Activated CD4-positive, alpha-beta T cell treated with anti-CD3 and anti-CD28 coated beads, Interleukin-2, Interleukin-6, amounts not matched to agents 100 ng/mL and 50 ng/mL, durations not matched to agents 16 hours and 8 hours (primary cell): ENCODE measurements around the gene WDFY1.

Experiments
- DNase-seq: peaks from one replicate; pipeline ENCODE4 v3.0.0-alpha.2; 2020

WDFY1 gene

GRCh38 chr2:223957092-223957851, 12.1 kb upstream of the WDFY1 start, which contains the start of gene MRPL44:
Gene MRPL44 (plus strand): TSS chr2:223957463. CDS start chr2:223957473, 10 bp downstream.
- peak; percentile 97 for DNase-seq

- peak; percentile 52 for DNase-seq
Observed at GRCh38 chr2:223956300-223956699, 11.2 kb upstream of the WDFY1 start.

DNA sequence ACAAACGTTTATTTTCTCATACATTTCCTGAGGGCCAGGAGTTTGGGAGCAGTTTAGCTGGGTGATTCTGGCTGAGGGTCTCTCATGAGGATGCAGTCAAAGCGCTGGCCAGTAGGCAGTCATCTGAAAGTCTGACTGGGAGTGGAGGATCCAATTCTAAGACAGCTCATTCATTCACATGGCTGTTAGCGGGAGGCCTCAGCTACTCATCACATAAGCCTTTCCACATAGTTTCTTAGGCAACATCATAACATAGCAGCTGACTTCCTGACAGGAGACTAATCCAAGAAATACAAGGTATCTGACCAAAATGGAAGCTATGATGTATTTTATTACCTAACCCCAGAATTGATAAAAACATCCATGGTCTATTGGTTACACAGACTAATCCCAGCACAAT, 9.3 kb upstream of the WDFY1 start:
- no peak for DNase-seq

DNA sequence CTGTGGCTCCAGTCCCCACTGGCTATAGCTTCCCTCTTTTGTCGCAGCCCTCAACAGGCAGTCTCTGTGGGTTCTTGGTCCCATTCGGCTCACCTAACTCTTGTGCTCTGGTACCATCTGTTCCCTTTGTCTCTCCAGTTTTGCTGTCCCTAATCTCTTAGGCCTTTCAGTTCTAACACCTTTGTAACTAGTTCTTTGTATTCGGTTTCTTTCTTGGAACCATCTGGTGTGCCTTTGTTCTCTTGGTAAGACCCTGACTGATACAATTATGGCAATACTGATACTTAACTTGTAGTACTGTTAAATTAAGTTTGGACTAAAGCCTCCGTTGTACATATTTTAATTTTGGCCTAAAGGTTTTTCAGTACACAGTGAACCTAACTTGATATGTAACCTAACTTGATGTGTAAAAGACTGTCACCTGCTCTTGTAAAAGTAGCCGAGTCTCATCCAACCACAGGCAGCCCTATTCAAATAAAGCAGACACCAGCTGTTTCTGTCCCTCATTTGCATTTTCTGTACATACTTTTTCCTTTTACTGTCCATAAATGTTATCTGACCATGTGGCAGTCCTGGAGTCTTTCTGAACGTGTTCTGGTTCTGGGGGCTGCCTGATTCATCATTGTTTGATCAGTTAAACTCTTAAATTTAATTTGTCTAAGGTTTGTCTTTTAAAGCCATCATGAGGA, 7.3 kb upstream of the WDFY1 start:
- DNase-seq = no peak

DNA sequence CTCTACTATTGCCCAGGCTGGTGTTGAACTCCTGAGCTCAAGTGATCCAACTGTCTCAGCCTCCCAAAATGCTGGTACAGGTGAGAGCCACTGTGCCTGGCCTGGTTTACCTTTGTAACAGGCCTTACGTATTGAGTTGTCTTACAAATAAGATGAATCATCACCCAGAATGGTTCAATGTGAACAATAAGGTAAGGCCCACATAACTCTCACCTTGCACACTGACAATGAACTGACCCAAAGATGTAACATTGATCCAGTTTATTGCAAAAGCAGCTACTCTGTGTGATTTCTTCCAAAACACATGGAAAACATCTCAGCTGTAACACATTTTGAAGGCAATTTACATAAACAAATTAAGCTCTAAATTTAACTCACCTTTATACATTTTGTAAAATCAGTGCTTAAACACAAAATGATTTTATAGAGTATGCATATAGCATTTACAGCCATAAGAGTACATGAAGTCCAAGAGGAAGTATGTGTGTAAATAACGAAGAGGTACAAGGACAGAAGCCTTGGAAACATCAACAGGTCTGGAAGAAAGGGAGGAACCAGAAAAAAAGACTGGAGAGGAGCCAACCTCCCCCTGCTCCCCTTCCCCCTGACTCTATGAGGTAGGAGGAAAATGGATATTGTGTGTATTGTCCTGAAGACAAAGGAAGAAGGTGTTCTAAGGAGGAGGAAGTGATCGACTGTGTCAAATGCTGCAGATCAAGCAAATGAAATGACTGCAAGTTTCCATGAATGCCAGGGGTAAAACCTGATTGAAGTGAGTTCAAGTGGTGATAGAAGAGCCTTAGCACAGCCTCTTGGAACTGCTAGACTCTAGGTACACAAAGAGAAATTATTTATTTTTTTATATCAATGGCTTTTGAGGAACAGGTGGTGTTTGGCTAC, 5.6 kb upstream of the WDFY1 start:
- no peak for DNase-seq

- DNase-seq = no peak
Observed at GRCh38 chr2:223949241-223949840, 4.2 kb upstream of the WDFY1 start.

DNA sequence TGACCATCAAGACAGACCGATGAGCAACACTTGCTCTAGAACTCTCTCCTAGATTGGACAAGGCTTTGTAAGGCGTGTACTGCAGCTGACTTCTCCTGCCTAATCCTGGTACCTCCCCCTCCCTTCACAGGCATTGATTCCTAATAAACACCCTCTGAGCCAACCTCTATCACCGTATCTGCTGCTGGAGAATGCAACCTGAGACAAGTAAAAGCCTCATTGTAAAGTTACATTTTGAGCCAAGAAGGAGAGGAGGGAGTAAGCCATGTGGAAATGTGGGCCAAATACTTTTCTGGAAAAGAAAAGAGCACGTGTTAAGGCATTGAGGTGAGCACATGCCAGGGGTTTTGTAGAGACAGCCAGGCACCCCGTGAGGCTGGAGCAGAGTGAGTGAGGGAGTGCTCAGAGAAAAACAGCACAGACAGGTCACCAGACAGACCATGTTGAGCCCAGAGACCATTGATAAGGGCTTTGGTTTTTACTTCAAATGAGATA, 2.6 kb upstream of the WDFY1 start:
- DNase-seq = no peak

GRCh38 chr2:223945755-223946154, 620 bp upstream of the WDFY1 start:
- DNase-seq = no peak

- DNase-seq = peak; percentile 54
Observed at GRCh38 chr2:223944166-223944702, 901 bp downstream of the WDFY1 start.

DNA sequence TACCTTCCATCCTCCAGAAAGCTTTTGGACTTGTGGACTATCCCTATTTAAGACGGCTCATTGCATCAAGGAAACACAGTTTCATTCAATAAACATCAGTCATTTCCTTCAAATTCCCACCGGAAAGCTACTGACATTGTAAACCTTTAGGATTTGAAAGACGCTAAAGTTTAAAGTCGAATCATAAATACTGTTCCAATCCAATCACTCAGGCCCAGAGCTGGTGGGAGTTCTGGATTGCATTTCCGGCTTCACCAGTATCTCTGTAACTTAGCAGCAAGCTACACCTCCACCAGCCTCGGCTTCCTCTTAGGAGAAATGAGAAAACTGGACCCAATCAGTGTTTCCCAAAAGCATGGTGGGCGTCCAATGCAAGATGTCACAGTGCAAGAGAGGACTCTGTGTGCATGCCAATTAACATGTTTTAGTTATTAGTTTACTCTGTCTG, 1.6 kb downstream of the WDFY1 start:
- no peak for DNase-seq

GRCh38 chr2:223943135-223943534, 2.0 kb downstream of the WDFY1 start:
- DNase-seq = no peak

GRCh38 chr2:223941579-223942277, 3.4 kb downstream of the WDFY1 start:
- peak; percentile 94 for DNase-seq

- peak; percentile 45 for DNase-seq
Observed at GRCh38 chr2:223939438-223939837, 5.7 kb downstream of the WDFY1 start.

GRCh38 chr2:223937535-223937934, 7.6 kb downstream of the WDFY1 start:
- DNase-seq = no peak

GRCh38 chr2:223936862-223937326, 8.2 kb downstream of the WDFY1 start:
- peak; percentile 71 for DNase-seq

DNA sequence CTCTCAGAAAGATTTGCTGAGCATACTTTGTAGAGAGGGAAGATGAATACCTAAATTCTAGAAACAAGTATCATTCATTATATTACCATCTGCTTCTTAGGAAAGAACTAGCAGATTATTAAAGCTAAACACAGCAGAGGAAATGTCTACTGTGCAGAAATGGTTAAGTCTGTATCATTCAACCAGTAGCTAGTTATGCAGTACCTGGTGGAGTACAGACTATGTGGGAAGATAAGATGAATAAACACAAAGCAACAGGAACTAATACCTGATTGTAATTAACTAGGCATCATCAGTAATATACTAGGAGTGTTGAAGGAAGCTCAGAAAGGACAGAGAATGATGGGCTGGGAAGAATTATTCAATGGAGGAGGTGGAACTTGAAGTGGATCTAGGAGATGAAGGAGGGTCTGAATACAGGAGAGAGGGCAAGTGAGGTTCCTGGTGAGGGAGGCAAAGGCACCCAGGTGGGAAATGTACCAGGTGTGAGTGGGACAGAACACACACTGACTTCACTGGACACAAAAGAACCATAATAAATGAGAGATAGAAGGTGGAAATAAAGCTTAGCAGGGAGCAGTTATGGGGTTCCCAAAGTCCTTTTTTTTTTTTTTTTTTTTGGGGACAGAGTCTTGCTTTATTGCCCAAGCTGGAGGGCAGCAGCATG, 9.5 kb downstream of the WDFY1 start:
- no peak for DNase-seq

DNA sequence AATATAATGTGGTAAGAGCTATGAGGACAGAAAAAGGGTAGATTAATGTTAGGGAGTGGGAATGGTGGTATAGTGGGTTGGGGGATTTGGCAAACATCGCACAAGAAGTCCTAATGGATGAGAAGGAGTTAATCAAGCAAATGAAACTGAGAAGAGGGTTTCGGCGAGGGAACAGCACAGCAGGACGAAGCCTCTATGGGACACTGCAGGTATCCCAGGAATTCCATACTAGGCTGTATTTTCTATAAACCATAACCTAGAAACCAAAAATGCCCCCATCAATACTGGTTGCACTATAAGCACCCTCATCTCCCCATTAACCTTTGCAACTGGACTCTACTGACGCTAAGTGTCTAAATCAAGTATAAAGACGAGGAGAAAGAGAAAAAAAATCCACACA, 10.3 kb downstream of the WDFY1 start:
- DNase-seq = no peak

DNA sequence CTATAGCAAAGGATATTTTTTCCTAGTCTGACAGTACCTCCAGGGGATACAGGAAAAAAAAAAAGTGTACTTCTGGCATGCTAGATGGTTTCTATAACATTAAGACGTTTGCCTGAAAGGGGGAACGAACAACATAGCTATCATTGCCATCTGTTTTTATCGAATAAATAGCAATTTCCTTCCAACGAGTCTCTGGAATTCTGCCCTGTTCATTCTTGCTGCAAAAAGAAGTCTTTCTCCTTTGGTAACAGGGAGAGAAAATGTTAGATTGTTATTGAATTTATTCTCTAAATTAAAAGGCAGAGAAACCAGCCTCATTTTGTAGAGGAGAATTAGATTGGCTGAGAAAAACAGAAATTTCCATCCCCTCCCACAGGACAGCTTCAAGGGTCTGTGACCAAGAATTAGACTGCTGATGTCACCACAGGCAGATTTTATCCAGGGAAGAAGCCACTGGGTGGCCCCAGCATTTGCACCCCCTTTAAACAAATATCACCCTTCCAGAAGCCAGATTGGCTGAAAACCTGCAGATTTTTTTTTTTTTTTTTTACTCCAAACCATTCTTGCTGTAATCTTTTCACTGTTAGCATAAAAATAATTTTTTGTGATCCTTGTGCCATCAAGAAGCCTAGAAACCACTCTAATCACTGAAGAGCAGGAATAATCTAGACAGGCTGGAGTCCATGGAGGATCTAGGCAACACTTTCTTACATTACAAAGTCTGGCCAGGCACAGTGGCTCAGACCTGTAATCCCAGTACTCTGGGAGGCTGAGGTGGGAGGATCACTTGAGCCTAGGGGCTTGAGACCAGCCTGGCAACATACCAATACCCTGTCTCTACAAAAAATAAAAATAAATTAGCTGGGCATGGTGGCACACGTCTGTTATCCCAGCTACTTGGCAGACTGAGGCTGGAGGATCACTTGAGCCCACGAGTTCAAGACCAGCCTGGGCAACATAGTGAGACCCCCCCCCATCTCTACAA, 12.0 kb downstream of the WDFY1 start:
- DNase-seq = no peak

DNA sequence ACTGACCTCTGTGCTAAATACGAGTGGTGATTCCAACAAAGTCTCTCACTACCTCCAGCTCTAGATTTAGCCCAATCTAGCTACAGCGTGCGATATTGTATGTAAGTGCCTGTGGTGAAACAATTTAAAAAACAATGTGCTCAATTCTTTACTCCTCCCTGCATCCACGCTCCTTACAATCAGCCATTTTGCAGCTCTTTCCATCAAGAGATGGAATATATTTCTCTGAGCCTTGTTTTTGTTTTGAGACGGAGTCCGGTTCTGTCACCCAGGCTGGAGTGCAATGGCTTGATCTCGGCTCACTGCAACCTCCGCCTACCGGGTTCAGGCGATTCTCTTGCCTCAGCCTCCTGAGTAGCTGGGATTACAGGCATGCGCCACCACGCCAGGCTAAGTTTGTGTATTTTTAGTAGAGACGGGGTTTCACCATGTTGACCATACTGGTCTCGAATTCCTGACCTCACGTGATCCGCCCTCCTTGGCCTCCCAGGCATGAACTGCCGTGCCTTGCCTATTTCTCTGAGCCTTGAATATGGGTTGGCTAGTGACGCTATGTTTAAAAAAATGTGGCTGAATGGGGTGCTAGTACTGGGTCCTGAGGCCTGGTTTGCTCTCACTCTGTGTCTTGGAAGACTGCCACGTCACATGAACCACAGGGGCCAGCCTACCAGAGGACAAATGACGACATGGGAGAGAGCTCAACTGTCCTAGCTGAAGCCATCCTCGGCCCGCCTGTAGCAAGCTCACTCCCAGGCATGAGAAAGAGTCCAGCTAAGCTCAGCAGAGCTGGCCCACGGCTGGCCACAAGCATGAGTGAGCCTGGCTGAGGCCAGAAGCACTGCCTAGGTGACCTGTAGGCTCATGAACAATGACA, 14.8 kb downstream of the WDFY1 start:
- DNase-seq = no peak
